ENCODE measurements around the gene SIKE1. TPM values are rescaled to one million over a fixed set of nuclear protein-coding genes. Genes with fewer than 3 reads are reported as not detected.

SIKE1 gene
- total RNA-seq, 2 donors from 2014 or later, result 15.5 to 18.9 TPM

DNA sequence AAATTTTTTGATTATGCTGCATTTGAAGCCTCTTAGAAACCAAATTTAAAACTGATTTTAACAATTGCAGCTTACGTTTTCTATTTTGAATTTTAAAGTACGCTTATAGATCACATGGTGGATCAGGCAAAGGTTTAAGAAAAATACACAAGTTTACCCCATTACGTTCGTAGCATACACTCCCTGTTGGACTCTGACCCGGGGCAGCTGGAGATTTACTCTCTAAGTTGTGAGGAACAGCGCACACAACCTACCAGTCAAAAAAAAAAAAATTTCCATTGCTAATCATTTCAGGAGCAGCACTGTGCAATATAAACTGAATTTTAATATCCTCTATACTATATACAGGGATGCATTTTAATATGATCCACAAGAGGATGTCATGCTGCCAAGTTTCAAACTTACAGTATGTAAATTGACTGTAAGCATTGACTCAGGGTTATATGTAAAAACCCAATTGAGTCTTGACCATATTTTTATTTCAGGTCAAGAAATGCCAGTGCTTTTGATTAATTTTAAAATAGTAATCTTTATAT is 43.1 kb downstream of the SIKE1 start:
- DNase-seq, result no peak
- TF ChIP-seq, protein P1, sequence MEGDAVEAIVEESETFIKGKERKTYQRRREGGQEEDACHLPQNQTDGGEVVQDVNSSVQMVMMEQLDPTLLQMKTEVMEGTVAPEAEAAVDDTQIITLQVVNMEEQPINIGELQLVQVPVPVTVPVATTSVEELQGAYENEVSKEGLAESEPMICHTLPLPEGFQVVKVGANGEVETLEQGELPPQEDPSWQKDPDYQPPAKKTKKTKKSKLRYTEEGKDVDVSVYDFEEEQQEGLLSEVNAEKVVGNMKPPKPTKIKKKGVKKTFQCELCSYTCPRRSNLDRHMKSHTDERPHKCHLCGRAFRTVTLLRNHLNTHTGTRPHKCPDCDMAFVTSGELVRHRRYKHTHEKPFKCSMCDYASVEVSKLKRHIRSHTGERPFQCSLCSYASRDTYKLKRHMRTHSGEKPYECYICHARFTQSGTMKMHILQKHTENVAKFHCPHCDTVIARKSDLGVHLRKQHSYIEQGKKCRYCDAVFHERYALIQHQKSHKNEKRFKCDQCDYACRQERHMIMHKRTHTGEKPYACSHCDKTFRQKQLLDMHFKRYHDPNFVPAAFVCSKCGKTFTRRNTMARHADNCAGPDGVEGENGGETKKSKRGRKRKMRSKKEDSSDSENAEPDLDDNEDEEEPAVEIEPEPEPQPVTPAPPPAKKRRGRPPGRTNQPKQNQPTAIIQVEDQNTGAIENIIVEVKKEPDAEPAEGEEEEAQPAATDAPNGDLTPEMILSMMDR (IDR thresholded peaks at IDR 0.05), result no peak
- no peak for TF ChIP-seq POLR2A (IDR thresholded peaks at IDR 0.05)
- H3K27ac ChIP-seq, result no peak overlapping the region
- H3K4me3 ChIP-seq, result no peak overlapping the region
- intact Hi-C loops (cut with DNase I), result no loop called here
- H3K9me3 ChIP-seq, result no peaks in the 10 kb centered on the region
- ATAC-seq, result no peak
- no peaks in the 10 kb centered on the region for H3K4me1 ChIP-seq
- H3K27me3 ChIP-seq, result no peaks in the 10 kb centered on the region
- 51 to 69% methylated on average over 6 of the region's 6 CpGs for WGBS, 2 donors
- H3K36me3 ChIP-seq (replicated peaks in 1 of 2; ENCODE audit: insufficient read depth in 1 of 2, low read depth in 2 of 2), result peaks cover 8 to 23% of the 10 kb centered on the region in 2 donors

DNA sequence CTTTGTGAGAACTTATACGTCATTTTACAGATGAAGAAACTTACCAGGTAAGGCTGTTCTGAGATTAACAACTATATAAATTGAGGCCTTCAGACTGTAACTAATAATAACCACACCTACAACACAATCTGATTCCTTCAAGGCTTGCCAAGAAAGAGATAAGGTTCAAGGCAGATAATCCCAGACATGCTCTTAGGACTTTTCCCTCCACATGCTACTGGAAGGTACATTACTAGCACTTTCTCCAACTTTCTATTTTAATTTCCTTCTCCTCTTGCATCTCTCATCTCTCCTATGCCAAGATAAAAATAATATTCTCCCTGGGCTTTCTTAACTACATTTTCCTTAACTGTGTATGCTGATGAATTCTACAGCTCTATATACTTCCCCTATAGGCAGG is 45.0 kb downstream of the SIKE1 start:
- TF ChIP-seq, protein P1 (IDR thresholded peaks at IDR 0.05), result no peak
- TF ChIP-seq POLR2A (IDR thresholded peaks at IDR 0.05), result no peak
- 53 to 67% methylated on average over 1 of the region's 1 CpG for WGBS, 2 donors
- no peaks in the 10 kb centered on the region for H3K27me3 ChIP-seq
- no peak overlapping the region for H3K27ac ChIP-seq
- no peak overlapping the region for H3K4me3 ChIP-seq
- DNase-seq, result no peak
- no peaks in the 10 kb centered on the region for H3K4me1 ChIP-seq
- no peaks in the 10 kb centered on the region for H3K9me3 ChIP-seq
- no peak for ATAC-seq
- intact Hi-C loops (cut with DNase I), result no loop called here
- H3K36me3 ChIP-seq (replicated peaks in 1 of 2; ENCODE audit: insufficient read depth in 1 of 2, low read depth in 2 of 2), result peaks cover 11 to 32% of the 10 kb centered on the region in 2 donors

DNA sequence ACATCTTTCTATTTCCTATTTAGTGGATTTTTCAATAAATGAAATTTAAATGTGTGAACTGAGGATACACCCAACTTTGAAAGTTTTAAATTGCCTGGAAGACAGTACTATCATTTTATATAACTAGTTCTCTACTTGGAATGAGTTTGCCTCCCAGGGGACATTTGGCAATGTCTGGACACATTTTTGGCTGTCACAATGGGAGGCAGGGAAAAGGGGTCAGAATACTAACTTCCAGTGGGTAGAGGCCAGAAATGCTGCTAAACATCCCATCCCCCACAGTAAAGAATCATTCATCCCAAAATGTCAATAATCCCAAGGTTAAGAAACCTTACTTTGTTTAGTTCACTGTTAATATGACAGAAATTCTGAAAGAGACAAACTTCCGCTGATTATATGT is 50.7 kb downstream of the SIKE1 start:
- peaks cover 12 to 33% of the 10 kb centered on the region in 2 donors for H3K36me3 ChIP-seq (replicated peaks in 1 of 2; ENCODE audit: insufficient read depth in 1 of 2, low read depth in 2 of 2)

DNA sequence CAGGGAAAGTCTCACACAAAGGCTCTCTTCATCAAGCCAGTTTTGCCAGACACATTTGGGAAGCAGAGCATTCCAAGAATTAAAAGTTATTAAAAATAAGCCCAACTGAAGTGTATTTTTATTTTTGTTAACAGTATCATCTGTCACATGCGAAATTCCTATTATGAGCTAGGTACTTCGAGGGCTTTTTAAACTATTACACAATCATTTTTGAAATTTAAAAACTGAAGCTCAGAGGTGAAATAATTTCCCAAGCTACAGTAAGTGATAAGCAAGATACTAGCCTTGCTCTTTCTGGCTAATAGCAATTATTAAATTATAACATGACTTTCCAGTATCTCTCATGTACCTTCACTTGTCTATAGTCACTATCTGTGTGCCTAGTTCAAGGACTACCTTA is 51.9 kb downstream of the SIKE1 start:
- TF ChIP-seq, protein P1 (IDR thresholded peaks at IDR 0.05), result no peak
- TF ChIP-seq POLR2A (IDR thresholded peaks at IDR 0.05), result no peak
- ATAC-seq, result no peak
- H3K27ac ChIP-seq, result no peak overlapping the region
- H3K36me3 ChIP-seq (replicated peaks in 1 of 2; ENCODE audit: insufficient read depth in 1 of 2, low read depth in 2 of 2), result peaks cover 19 to 39% of the 10 kb centered on the region in 2 donors
- no peak for DNase-seq
- 78 to 81% methylated on average over 2 of the region's 2 CpGs for WGBS, 2 donors
- intact Hi-C loops (cut with DNase I), result no loop called here
- H3K4me1 ChIP-seq, result no peaks in the 10 kb centered on the region
- H3K27me3 ChIP-seq, result no peaks in the 10 kb centered on the region
- no peaks in the 10 kb centered on the region for H3K9me3 ChIP-seq
- no peak overlapping the region for H3K4me3 ChIP-seq

More for the DNA sequence above, 50.7 kb downstream of the SIKE1 start:
- H3K27me3 ChIP-seq, result no peaks in the 10 kb centered on the region
- DNase-seq (no peak), ATAC-seq (no peak)
- H3K4me1 ChIP-seq, result no peaks in the 10 kb centered on the region
- intact Hi-C loops (cut with DNase I), result no loop called here
- 93 to 95% methylated on average over 1 of the region's 1 CpG for WGBS, 2 donors
- TF ChIP-seq POLR2A (IDR thresholded peaks at IDR 0.05), result no peak
- TF ChIP-seq, protein P1 (IDR thresholded peaks at IDR 0.05), result no peak
- H3K4me3 ChIP-seq, result no peak overlapping the region
- H3K9me3 ChIP-seq, result no peaks in the 10 kb centered on the region
- no peak overlapping the region for H3K27ac ChIP-seq

DNA sequence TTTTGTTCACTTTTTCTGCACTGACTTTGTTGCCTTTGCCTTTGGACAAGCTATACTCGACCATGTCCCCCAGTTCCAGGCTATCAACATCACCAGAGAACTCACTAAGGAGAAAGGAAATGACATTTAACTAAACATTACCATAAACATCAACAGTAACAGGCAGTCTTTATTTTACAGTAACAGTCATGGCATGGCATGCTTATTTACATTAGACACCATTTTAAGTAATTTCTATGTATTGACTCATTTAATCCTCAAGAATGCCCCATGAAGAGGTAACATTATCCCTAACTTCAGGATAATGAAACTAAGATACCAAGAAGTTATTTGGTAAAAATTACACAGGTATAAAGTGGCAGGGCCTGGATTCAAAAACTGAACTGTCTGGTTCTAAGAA is 55.3 kb downstream of the SIKE1 start:
- no peaks in the 10 kb centered on the region for H3K27me3 ChIP-seq
- no peak overlapping the region for H3K4me3 ChIP-seq
- 66 to 78% methylated on average over 1 of the region's 1 CpG for WGBS, 2 donors
- DNase-seq (no peak), ATAC-seq (no peak)
- no peaks in the 10 kb centered on the region for H3K9me3 ChIP-seq
- TF ChIP-seq, protein P1 (IDR thresholded peaks at IDR 0.05), result no peak
- TF ChIP-seq POLR2A (IDR thresholded peaks at IDR 0.05), result no peak
- H3K36me3 ChIP-seq (replicated peaks in 1 of 2; ENCODE audit: insufficient read depth in 1 of 2, low read depth in 2 of 2), result peaks cover 23 to 40% of the 10 kb centered on the region in 2 donors
- intact Hi-C loops (cut with DNase I), result no loop called here
- no peaks in the 10 kb centered on the region for H3K4me1 ChIP-seq
- no peak overlapping the region for H3K27ac ChIP-seq

Measured in body of pancreas (tissue), 4 donors.